H1 (cell line): ENCODE results near the gene FAT1. TPM values are rescaled to one million over a fixed set of nuclear protein-coding genes. Genes with fewer than 3 reads are reported as not detected.

Source experiments
- CTCF ChIA-PET: fragments of 300-600 bp; sonication (Branson Sonifier 250); formaldehyde crosslinking; loops from one replicate; lab custom pipeline; 2021; ENCODE audit not compliant: partially characterized antibody; lab: Charles Lee
- POLR2A ChIA-PET: fragments of 300-600 bp; sonication (Branson Sonifier 250); formaldehyde crosslinking; loops from one replicate; lab custom pipeline; 2021; ENCODE audit warnings: inconsistent platforms; ENCODE audit not compliant: partially characterized antibody; lab: Charles Lee
- DNase-seq, 2 experiments: peaks; one replicate each; pipeline versions ENCODE4 v3.0.0 to v3.0.0-alpha.2; 2010 to 2022; ENCODE audit warnings: low spot score in 2 of 2, low read depth in 1 of 2, mixed read lengths in 1 of 2
- FAIRE-seq: peaks from 2 replicates; lab custom pipeline; 2011; peaks lifted over from hg19 to GRCh38; lab: Jason Lieb, UNC
- H2AFZ ChIP-seq: 2 replicates; pipeline ENCODE4 v1.8.1; 2012; ENCODE audit warnings: low read length, inconsistent platforms
- H2AK5ac ChIP-seq: 2 replicates; pipeline ENCODE4 v1.6.1; 2013; ENCODE audit warnings: low read depth, low read length
- H2BK120ac ChIP-seq: replicated peaks from 2 replicates; pipeline ENCODE3; 2013; ENCODE audit warnings: low read depth, low read length, inconsistent platforms
- H2BK12ac ChIP-seq: 2 replicates; pipeline ENCODE4 v1.6.1; 2013; ENCODE audit warnings: low read depth, low read length
- H2BK15ac ChIP-seq: 2 replicates; pipeline ENCODE4 v1.6.1; 2013; ENCODE audit warnings: low read length
- H2BK20ac ChIP-seq: 2 replicates; pipeline ENCODE4 v1.6.1; 2013; ENCODE audit warnings: low read length
- H2BK5ac ChIP-seq: 2 replicates; pipeline ENCODE4 v1.6.1; 2013; ENCODE audit warnings: low read depth, low read length
- H3K14ac ChIP-seq: 2 replicates; pipeline ENCODE4 v1.6.1; 2013; ENCODE audit warnings: inconsistent platforms; ENCODE audit not compliant: insufficient read length
- H3K18ac ChIP-seq: 2 replicates; pipeline ENCODE4 v1.6.1; 2013; ENCODE audit warnings: low read length; ENCODE audit errors: extremely low read depth
- H3K23ac ChIP-seq: 2 replicates; pipeline ENCODE4 v1.6.1; 2013; ENCODE audit warnings: inconsistent platforms; ENCODE audit not compliant: insufficient read length
- H3K23me2 ChIP-seq: 2 replicates; pipeline ENCODE4 v1.6.1; 2013; ENCODE audit warnings: low read depth, low read length
- H3K27ac ChIP-seq: 2 replicates; pipeline ENCODE4 v1.6.1; 2011; ENCODE audit warnings: low read depth, low read length, inconsistent platforms
- H3K27me3 ChIP-seq, 4 experiments: replicated peaks in 1 of 4; 1 replicate in 1 of 4; 2 replicates in 3 of 4; pipeline versions ENCODE4 v1.6.1 to v1.8.1; 2011 to 2013; ENCODE audit warnings: low read length in 3 of 4, mild to moderate bottlenecking in 3 of 4, inconsistent platforms in 2 of 4, mixed read lengths in 2 of 4, moderate library complexity in 1 of 4; ENCODE audit not compliant: control insufficient read depth in 3 of 4, insufficient read depth in 3 of 4; ENCODE audit errors: extremely low read depth in 1 of 4
- H3K36me3 ChIP-seq, 4 experiments: 2 replicates each; pipeline versions ENCODE4 v1.6.1 to v1.8.1; 2011 to 2013; ENCODE audit warnings: mild to moderate bottlenecking in 4 of 4, low read length in 3 of 4, moderate library complexity in 2 of 4, control low read depth in 1 of 4, inconsistent platforms in 1 of 4; ENCODE audit not compliant: insufficient read depth in 4 of 4, control insufficient read depth in 2 of 4
- H3K4ac ChIP-seq: replicated peaks from 2 replicates; pipeline ENCODE3; 2013; ENCODE audit warnings: low read length, low read depth, mixed read lengths, inconsistent platforms; ENCODE audit not compliant: insufficient read length
- H3K4me1 ChIP-seq, 4 experiments: replicated peaks in 1 of 4; 1 replicate in 1 of 4; 2 replicates in 3 of 4; pipeline versions ENCODE4 v1.6.1 to v1.8.1; 2011 to 2013; ENCODE audit warnings: low read length in 3 of 4, inconsistent platforms in 2 of 4, mixed read lengths in 1 of 4; ENCODE audit not compliant: insufficient read depth in 4 of 4, control insufficient read depth in 3 of 4
- H3K4me2 ChIP-seq, 2 experiments: 2 replicates each; pipeline versions ENCODE4 v1.6.1 to v1.8.1; 2011 to 2013; ENCODE audit warnings: low read depth in 2 of 2, low read length in 2 of 2, control low read depth in 1 of 2, inconsistent platforms in 1 of 2, mild to moderate bottlenecking in 1 of 2; ENCODE audit not compliant: insufficient read depth in 1 of 2
- H3K4me3 ChIP-seq, 4 experiments: fragments of 200-600, 300-600 bp in 1 of 4; sonication (generic), shearing (Covaris generic), sonication (Bioruptor Twin) in 1 of 4; 2 replicates each; pipeline versions ENCODE4 v1.5.1 to v1.8.1; 2011 to 2016; ENCODE audit warnings: low read length in 4 of 4, low read depth in 3 of 4, control low read depth in 2 of 4, inconsistent platforms in 2 of 4, mild to moderate bottlenecking in 2 of 4, mixed read lengths in 1 of 4, moderate library complexity in 1 of 4; ENCODE audit not compliant: insufficient read depth in 2 of 4; ENCODE audit errors: extremely low read depth in 1 of 4
- H3K56ac ChIP-seq: replicated peaks from 2 replicates; pipeline ENCODE3; 2013; ENCODE audit warnings: low read depth, mild to moderate bottlenecking, mixed read lengths, low read length, inconsistent platforms; ENCODE audit not compliant: insufficient read length
- H3K79me1 ChIP-seq: 2 replicates; pipeline ENCODE4 v1.6.1; 2013; ENCODE audit warnings: low read depth, low read length, control low read depth
- H3K79me2 ChIP-seq, 2 experiments: 2 replicates each; pipeline versions ENCODE4 v1.6.1 to v1.8.1; 2012 to 2013; ENCODE audit warnings: low read length in 2 of 2, mild to moderate bottlenecking in 2 of 2, inconsistent platforms in 1 of 2; ENCODE audit not compliant: insufficient read depth in 2 of 2, control insufficient read depth in 1 of 2
- H3K9ac ChIP-seq, 4 experiments: replicated peaks in 1 of 4; 1 replicate in 1 of 4; 2 replicates in 3 of 4; pipeline versions ENCODE4 v1.6.1 to v1.8.1; 2011 to 2013; ENCODE audit warnings: low read depth in 3 of 4, low read length in 3 of 4, control low read depth in 2 of 4, mild to moderate bottlenecking in 2 of 4, moderate library complexity in 2 of 4, inconsistent platforms in 1 of 4; ENCODE audit errors: extremely low read depth in 1 of 4
- H3K9me3 ChIP-seq, 2 experiments: 2 replicates each; pipeline versions ENCODE4 v1.6.1 to v1.8.1; 2012 to 2013; ENCODE audit warnings: mild to moderate bottlenecking in 2 of 2, moderate library complexity in 2 of 2, control low read depth in 1 of 2, inconsistent platforms in 1 of 2, low read depth in 1 of 2, low read length in 1 of 2, mixed read lengths in 1 of 2; ENCODE audit not compliant: insufficient read depth in 2 of 2
- H4K20me1 ChIP-seq, 2 experiments: replicated peaks in 1 of 2; 2 replicates each; pipeline versions ENCODE3 to v1.8.1; 2011 to 2013; ENCODE audit warnings: inconsistent platforms in 2 of 2, low read length in 2 of 2, mild to moderate bottlenecking in 1 of 2; ENCODE audit not compliant: insufficient read depth in 2 of 2, control insufficient read depth in 1 of 2
- H4K5ac ChIP-seq: 2 replicates; pipeline ENCODE4 v1.6.1; 2013; ENCODE audit warnings: low read length, low read depth, mixed read lengths, inconsistent platforms; ENCODE audit not compliant: insufficient read length
- H4K8ac ChIP-seq: 2 replicates; pipeline ENCODE4 v1.8.0; 2013; ENCODE audit warnings: mild to moderate bottlenecking, moderate library complexity, low read length, inconsistent platforms; ENCODE audit not compliant: insufficient read depth; ENCODE audit errors: extremely low read depth
- H4K91ac ChIP-seq: replicated peaks from 2 replicates; pipeline ENCODE3; 2013; ENCODE audit warnings: low read length, mixed read lengths, inconsistent platforms; ENCODE audit not compliant: insufficient read length
- BACH1 ChIP-seq: IDR thresholded peaks from 2 replicates; pipeline ENCODE4 v1.6.1; 2012; ENCODE audit warnings: low read length, improper control_type of control experiment
- CTBP2 ChIP-seq: IDR thresholded peaks from 2 replicates; pipeline ENCODE4 v1.7.0; 2011; ENCODE audit warnings: borderline replicate concordance, mild to moderate bottlenecking, moderate library complexity, mixed read lengths, low read length; ENCODE audit not compliant: insufficient read depth, insufficient read length
- JUND ChIP-seq: IDR thresholded peaks from 2 replicates; pipeline ENCODE4 v1.6.1; 2011; ENCODE audit warnings: mild to moderate bottlenecking, improper control_type of control experiment, low read length
- KDM1A ChIP-seq: fragments of 200-600, 300-600 bp; sonication (generic); IDR thresholded peaks from 2 replicates; pipeline ENCODE4 v1.7.1; 2016; ENCODE audit warnings: mild to moderate bottlenecking, low read length, borderline replicate concordance
- RFX5 ChIP-seq: IDR thresholded peaks from 2 replicates; pipeline ENCODE4 v1.6.1; 2011; ENCODE audit warnings: low read depth, low read length, improper control_type of control experiment, borderline replicate concordance
- RNF2 ChIP-seq: fragments of 200-900, 300-1000 bp; sonication (generic); IDR thresholded peaks from 2 replicates; pipeline ENCODE4 v1.7.1; 2016; ENCODE audit warnings: borderline replicate concordance, low read depth, mild to moderate bottlenecking, antibody characterized with exemption, low read length; ENCODE audit not compliant: poor library complexity, severe bottlenecking; ENCODE audit errors: missing control alignments
- SP4 ChIP-seq: IDR thresholded peaks from 2 replicates; pipeline ENCODE4 v1.6.1; 2012; ENCODE audit warnings: low read length, inconsistent platforms
- WGBS, 2 experiments: shearing (Covaris generic) in 1 of 2; methylation state at CpG; one replicate each; pipeline versions ENCODE4 v1.1.6 to v1.1.7; 2013 to 2015; ENCODE audit warnings: low lambda C conversion rate in 2 of 2, mixed read lengths in 2 of 2, inconsistent platforms in 1 of 2, low coverage in 1 of 2, missing lambda C conversion rate in 1 of 2; ENCODE audit not compliant: insufficient replicate concordance in 2 of 2, insufficient coverage in 1 of 2, insufficient read length in 1 of 2; ENCODE audit errors: extremely low coverage in 1 of 2, missing lambda C conversion rate in 1 of 2; 5-methylcytosine and 5-hydroxymethylcytosine counted together
- polyA plus RNA-seq, 7 experiments: library from polyadenylated mRNA; depleted of rRNA in 3 of 7; stranded (reverse) in 5 of 7; unstranded in 2 of 7; fragments of >200 nt in 5 of 7; fragments of 200-250 nt in 2 of 7; gene quantifications; 1 replicate in 5 of 7; 2 replicates in 1 of 7; 4 replicates in 1 of 7; pipeline versions ENCODE4 v1.2.1 to v1.2.3, GENCODE V29; 2011 to 2013; ENCODE audit warnings: missing spikeins in 2 of 7, mixed read lengths in 2 of 7
- total RNA-seq: library from RNA; stranded (reverse); fragmentation: NEBNext Ultra II Directional; extraction: Animal tissue kit (Norgen Biotek cat#: 25700); gene quantifications from 2 replicates; pipeline ENCODE4 v1.2.1, GENCODE V29; 2021
- TF ChIP-seq, protein P1 (sequence below): IDR thresholded peaks from 2 replicates; pipeline ENCODE4 v1.6.1; 2012; ENCODE audit warnings: inconsistent platforms

FAT1 gene
- total and polyA plus RNA-seq, 2 of the 8 experiments (the other 6 are each of a cell fraction or from before 2014, with no cell fraction given), result 94.4 to 137 TPM

GRCh38 chr4:186570193-186570996 lies 153.3 kb downstream of the FAT1 start:
- Histone ChIP-seq H3K4me1 (no peaks in the 10 kb centered on the region), H3K27ac (no peak overlapping the region), H3K23ac (no peak overlapping the region), H4K5ac (no peak overlapping the region), H2AFZ (no peak overlapping the region), H3K4me2 (no peak overlapping the region), H3K23me2 (no peaks in the 10 kb centered on the region), H3K9ac (no peak overlapping the region), H4K8ac (no peak overlapping the region), H3K27me3 (no peaks in the 10 kb centered on the region), H3K9me3 (no peaks in the 10 kb centered on the region), H2AK5ac (no peak overlapping the region), H3K14ac (no peak overlapping the region), H2BK120ac (no peak overlapping the region), H3K36me3 (no peaks in the 10 kb centered on the region), H2BK20ac (no peak overlapping the region), H2BK5ac (no peak overlapping the region), H4K91ac (no peak overlapping the region), H3K4me3 (no peak overlapping the region)
- WGBS, 2 experiments, result 81% methylated on average over 23 of the region's 23 CpGs; no CpG with 5 or more reads in 1 of the 2 experiments
- ChIA-PET POLR2A (no interaction called here), CTCF (interaction anchor here (1.6 to 1.8 kb wide), 2 partner anchors 17 to 272 kb away, joined by 5 to 7 read pairs; no protein-coding TSS in a partner anchor)
- no peak for DNase-seq
- TF ChIP-seq, protein P1, sequence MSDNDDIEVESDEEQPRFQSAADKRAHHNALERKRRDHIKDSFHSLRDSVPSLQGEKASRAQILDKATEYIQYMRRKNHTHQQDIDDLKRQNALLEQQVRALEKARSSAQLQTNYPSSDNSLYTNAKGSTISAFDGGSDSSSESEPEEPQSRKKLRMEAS, result no peak
- TF ChIP-seq SP4 (no peak), RNF2 (no peak), RFX5 (no peak), KDM1A (no peak), CTBP2 (no peak), JUND (no peak), BACH1 (no peak)
- TF ChIP-seq, all 59 proteins: peak for 0
- H4K20me1 ChIP-seq, result no peaks in the 10 kb centered on the region
- no peak overlapping the region for H3K56ac ChIP-seq
- H2BK12ac ChIP-seq, result 0 out of 2 replicates have a peak overlapping the region, but pooled peaks have one; percentile 17
- no peak overlapping the region for H3K18ac ChIP-seq
- no peak for FAIRE-seq
- H2BK15ac ChIP-seq, result no peak overlapping the region
- H3K79me1 ChIP-seq, result no peaks in the 10 kb centered on the region
- no peak overlapping the region for H3K4ac ChIP-seq
- H3K79me2 ChIP-seq, result no peaks in the 10 kb centered on the region
